ENCODE measurements around the gene HMG20B.
A peak's percentile ranks its signal among the peaks of the same experiment; 100 is the strongest.

The HMG20B gene

DNA sequence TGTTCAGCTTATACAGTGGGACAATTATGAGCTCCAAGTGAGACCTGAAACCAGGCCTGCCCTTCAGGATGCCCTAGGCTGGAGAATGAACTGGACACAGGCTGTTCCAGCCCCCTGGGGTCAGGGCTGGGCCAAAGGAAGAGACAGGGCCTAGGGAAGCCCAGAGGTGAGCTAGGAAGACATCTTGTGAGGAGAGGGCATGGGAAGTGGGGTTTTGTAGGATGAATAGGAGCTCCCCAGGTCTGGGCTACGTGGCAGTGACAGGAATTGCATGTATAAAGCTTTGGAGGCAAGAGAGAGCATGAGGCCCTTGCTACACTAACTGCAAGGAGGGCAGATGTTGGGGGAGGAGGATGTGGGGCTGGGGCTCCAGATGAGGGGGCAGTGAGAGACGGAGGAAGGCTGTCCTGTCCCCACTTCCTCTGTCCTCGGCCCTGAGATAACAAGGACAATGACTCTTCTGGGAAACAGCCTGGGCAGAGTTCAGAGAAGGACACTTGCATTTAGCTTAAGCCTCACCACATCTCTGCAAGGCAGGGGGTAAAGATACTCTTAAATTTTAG is 35.4 kb downstream of the HMG20B start:
- no peak for DNase-seq

DNA sequence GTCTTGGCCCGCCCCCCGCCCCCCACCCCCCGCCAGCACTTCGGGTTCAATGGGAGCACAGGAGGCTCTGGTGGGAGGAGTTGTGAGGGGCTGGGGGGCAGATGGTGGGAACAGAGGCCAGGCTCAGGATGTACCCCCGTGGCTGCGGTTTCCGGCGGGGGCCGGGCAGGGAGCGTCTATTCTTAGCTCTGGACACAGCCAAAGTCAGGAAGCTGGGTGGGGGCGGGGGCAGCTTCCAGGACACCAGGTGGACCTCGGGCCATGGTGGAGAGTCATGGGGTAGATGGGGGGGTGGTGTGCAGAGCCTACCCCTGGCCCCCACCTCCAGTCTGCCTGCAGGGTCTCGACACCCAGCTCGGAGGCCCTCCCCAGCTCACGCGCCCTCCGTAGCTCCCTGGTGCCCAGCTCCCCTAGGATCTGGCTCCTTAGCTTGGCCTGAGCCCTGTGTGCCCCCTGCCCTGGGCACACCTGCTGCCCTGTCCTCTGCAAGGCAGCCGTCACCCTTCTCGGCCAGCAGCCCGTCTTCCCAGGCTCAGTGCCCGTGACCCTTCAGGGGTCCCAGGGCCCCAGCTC is 36.1 kb downstream of the HMG20B start:
- DNase-seq = peak; percentile 66

DNA sequence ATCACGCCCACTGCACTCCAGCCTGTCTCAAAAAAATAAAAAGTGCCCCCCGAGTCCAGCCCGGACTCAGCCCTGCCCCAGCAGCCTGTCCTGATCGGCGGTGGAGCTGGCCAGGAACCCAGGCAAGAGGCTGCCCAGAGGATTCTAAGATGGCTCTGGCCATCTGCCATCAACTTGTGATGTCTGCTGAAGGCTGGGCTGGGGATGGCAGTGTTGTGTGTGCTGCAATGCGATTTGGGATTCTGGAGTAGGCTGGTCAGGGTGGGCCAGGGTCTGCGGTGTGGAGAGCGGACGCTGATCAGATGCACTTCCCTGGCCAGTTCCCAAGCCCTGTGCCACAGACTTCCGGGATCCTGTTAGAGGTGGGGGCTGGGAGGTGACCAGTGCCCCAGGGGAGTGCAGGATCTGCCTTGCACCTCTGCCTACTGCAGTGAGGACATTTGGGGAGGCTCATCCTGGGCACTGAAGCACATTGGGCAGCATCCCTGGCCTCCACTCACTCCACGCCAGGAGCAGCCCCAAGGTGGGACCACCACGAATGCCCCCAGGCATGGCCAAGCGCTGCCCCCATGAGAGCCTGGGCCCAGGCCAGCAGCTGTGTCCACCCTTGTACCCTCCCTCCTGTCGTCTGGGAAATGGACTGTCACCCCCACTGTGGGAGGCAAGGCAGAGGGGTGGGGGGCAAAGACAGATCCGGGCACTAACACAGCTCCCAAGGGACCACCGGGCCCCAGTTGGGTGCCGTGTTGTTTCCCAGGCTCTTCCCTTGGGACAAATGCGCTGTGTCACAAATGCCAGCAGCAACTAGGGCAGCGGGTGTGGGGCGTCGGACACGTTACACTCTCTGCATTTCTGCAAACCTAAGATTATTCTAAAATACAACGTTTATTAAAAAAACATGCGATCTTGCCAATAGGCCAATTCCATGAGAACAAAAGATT is 37.3 kb downstream of the HMG20B start:
- no peak for DNase-seq

DNA sequence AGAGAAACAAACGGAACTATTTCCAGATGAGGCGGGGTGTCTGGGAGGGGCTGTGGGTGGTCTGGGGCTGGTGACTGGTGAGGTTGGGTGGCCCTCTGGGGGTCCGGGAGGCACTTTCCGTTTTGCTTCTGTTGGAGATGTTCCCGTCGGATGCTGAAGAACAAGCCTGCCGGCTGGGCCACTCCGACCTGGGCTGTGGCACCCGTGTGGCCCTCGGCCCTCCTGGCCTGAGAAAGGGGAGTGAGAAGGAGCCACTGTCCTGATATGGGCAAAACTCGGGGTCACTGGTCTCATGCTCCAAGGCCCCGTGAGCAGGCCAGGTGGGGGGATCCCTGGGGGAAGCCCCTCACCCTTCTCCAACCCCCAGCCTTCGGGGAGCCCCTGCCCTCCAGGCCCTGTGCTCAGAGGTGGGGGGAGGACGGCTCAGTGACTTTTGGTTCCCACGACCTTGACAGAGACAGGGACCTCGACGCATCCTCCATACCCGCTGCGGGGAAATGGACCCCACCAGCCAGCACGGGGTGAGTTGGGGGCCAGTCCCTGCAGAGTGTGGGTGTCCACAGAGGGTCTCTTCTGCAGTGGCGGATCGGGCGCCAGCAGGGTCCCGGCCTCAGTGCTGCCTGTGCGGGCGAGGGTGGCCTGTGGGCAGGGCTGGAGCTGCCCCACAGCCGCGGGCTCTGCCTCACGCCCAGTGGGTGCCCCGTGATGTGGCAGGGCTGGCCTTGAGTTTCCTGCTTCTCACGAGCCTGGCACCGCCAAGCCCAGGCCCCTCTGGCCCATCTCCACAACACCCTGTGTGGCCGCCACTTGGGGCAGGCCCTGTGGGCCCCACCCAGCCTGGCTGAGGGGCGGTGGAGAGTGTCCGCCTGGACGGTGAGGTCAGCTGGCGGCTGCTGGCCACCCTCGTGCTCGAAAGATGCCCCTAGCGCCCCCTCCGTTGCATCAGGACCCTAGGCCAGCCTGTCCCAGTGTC is 38.3 kb downstream of the HMG20B start:
- DNase-seq = no peak

DNA sequence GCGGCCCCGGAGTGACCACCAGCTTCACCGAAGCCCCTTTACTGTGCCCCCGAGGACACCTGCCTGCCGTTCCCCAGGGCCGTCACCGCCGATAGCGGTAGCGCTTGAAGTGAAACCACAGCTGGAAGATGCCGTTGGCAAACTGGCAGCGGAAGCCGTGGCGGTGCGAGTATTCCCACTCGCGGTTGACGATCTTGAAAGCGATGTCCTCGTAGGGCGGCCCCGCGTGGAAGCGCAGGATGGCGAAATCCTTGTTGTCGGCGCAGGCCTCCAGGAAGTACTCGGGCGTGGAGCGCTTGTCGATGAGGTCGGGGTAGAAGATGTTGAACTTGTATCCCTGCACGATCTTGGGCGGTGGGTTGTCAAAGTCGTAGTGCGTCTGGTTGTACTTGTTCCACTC is 39.1 kb downstream of the HMG20B start:
- no peak for DNase-seq

DNA sequence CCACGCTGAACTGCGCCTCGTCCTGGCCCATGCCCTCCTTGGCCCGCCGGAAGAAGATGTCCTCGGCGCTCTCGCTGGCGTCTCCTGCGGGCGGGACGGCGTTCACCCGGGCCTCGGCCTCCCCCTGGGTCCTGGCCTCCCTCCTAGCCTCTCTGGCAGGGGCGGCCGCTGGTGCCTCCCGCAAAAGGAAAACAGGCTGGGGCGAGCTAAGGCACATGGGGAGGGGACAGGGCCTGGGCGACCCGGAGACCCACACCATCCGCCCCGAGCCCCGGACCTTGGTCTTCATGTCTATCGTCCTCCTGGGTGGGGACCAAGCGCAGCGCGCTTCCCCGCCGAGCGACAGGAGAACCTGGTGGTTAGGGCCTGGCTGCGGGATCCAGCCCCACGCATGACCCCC is 39.6 kb downstream of the HMG20B start:
- DNase-seq = no peak

DNA sequence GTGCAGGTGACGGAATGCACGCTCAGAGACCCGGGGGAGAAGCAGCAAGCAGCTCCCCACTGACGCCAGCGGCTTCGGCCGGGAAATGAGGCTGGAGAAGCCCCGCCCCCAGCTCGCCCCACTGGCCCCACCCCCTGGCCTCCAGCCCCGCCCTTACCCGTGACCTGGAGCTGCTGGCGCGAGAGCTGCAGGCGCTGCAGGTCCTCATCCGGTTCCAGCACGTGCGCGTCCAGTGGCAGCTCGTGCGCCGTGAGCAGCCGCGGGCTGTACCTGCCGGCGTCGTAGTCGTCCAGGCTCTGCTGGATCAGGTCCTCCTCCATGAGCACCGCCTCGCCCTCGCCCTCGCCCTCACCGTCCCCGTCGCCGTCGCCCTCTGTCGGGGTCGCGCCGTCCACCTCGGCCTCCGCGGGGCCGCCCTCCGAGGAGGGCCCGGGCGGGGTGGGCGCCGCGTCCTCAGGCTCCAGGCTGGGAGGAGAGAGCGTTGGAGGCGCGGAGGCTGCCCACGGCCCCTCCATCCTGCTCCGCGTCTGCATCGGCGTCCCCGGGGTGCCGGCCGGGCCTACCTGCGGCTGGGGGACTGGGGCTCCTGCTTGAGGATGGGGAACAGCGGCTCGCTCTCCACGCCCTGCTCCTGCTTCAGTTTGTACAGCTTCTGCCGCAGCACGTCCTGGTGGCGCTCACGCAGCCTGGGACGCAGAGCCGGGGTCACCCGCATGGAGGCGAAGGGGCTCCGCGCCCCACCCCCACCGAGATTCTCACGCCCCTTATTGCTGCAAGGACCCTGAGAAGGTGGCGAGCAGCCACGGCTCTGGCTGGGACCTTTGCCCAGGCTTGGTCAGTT is 40.4 kb downstream of the HMG20B start:
- DNase-seq = no peak

DNA sequence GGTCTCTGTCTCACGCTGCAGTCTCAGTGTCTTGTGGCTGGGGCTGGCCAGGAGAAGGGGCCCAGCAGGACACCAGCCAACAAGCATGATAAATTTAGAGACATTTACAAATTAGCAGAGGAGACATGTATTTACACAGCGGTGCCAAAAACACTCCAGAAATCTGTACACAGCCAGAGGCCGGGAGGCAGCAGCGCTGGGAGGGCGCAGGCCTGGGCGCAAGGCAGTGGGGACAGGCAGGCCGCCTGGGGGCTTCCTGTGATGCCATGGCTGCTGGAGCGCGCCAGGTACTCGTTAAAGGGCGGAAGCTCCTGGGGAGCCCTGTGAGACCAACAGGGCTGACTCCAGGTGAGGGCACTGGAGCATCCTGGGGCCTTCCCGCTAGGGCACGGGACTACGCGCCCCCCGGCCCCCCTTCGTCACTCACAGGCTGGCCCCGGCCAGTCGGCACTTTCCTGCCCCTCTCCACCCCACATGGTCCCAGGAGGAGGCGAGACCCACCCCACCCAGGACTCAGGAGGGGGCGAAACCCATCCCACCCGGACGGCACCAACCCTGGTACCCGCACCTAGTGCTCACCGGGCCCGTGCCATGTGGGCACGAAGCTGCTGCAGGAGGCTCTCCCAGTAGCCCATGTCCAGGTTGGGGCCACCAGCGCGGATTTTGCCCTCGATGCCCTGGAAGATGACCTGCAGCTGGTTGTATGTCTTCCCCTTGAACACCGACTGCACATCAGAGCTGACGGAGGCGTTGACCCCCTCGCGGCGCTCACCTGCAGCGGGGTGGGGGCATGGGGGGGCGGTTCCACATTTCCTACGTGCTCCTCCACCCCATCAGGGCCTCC is 41.3 kb downstream of the HMG20B start:
- DNase-seq = no peak

DNA sequence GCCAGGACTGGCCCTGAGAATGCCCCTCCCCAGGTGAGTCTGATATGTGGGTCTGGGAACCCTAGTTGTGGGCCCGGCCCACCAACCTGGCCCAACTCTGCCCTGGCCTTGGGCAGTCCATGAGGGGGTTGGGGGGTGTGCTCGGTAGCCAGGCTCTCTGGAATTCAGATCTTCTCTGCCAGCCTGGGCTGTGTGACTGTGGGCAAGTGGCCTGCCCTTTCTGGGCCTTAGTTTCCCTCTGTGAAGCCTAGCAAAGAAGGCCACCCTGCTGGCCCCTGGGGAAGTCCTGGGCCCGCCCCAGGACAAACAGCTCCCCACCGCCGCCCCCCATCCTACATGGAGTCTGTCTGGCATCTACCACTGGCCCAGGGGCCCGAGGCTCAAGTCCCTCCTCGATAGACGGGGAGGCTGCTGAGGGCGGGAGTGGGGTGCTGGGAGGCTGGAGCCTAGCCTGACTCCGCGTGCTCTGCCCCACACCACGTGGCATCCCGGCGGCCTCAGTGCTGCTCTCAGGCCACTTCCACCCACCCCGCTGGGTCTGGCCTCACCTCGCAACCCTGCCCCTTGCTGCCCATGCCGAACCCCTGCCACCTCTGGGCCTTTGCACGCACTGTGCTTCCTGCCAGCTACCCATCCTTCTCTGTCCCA is 42.2 kb downstream of the HMG20B start:
- no peak for DNase-seq

DNA sequence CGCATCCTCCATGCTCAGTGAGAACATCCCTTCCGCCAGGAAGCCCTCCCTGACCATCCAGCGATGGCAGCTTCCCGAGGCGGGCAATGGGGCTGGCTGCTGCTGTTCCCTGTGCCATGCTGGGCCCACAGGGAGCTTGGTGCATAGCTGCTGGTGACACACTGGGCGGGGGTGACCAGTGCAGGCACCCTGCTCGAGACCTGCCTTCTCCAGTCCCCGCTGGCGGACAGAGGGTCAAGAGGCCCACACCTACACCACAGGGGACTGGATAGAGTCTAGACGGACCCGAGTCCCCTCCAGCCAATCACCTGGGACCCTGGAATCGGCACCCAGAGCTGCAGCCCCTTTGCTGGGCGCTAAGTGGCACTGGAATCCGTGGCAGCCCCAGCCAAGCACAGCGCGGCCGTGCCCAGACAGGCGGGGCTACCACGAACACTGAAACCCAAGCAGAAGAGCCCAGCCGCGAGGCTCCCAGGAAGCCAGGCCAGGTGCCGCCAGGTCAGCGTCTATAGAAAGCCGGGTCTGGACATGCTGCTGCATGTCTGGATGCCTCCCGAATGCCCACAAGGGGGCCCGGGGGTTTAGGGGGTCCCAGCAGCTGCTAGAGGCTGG is 42.9 kb downstream of the HMG20B start:
- no peak for DNase-seq

DNA sequence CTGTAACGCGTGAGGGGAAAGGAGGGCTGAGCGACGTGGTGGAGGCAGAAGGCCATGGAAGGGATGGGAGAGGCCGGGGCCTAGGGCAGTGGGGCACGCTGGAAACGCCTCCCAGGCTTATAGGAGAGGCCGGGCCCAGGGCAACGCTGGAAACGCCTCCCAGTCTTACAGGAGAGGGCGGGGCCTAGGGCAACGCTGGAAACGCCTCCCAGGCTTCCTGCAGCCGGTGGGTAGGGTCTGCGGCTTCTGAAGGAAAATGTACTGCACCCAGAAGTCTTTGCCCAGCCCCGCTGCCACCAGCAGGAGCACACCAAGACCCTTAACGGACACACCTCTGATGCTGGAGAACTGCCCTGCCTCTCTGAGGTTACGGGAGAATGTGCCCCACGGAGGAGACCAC is 44.7 kb downstream of the HMG20B start:
- DNase-seq = no peak

DNA sequence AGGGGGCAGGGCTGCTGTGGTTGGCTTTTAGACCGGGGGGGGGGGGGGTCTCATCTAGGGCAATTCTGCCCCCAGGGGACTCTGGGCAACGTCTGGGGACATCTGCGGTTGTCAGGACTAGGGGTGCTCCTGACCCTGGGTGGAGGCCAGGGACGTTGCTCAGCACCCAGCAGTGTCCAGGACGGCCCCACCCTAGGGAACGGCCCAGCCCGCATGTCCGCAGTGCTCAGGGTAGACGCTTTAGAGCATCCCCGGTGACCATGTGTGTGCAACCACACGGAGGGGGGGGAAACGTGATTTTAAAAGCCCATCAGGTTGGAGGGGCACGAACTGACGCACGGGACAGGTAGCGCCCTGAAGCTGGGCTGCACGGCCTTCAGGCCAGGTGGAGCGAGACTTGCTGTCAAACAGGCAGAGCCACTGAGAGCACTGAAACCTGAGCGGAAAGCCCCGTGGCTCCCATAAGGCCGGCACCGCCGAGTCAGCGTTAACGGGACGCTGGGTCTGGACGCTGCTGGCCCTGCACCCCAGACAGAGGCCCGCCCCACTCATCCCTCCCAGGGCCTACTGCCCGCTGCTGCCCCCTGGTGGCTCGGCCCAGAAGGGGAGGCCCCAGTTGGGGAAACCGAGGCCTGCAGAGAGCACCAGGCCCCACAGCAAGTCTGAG is 45.5 kb downstream of the HMG20B start:
- peak; percentile 70 for DNase-seq

DNA sequence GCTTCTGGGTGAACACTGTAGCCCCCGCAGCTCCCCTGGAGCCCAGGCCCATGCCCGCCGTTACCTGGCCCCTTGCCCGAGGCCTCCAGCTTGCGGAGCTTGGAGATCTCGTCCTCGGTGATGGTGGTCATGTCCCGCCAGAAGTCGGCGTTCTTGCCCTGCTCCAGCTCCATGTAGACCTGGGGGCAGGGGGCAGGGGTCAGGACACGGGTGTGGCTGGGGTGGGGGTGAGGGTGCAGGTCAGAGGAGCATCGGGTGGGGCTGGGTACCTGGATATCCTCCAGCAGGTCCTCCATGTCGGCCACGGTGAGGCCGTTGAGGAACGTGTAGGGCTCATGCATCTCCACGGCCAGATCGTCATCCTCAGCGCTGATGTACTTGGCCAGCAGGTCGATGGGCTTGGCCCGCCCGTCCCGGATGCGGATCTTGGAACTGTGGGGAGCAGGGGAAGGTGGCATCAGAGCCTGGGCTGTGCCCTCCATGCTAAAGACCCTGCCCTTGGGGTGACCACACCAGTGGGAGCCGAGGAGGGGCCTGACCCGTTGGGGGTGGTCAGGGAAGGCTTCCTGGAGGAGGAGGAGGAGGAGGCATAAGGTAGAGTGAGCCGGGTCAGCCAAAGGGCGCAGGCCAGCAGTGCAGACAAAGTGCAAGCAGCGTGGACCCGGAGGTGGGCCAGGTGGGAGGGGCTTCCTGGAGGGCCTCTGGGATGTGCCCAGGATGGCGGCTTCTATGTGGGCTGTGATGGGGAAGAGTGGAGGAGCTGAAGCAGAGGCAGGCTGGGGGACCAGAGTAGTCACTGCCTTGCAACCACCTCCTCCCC is 46.3 kb downstream of the HMG20B start:
- DNase-seq = no peak

DNA sequence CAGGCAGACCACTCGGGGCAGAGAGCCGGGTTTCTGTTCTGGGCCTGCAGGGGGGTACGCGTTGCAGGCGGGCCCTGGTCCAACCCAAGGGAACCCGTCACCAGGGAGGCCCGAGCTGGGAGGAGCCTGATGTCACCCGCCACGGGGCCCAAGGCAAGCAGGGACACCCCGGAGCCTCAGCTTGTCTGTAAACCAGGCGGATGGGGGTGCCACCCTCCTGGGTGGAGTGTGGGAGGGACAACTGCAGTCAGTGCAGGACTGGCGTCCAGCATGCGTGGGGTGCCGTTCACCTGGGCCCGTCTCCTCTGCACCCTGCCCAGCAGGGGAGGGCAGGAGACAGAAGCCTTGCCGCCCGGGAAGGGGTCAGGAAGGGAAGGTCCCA is 46.9 kb downstream of the HMG20B start:
- no peak for DNase-seq

DNA sequence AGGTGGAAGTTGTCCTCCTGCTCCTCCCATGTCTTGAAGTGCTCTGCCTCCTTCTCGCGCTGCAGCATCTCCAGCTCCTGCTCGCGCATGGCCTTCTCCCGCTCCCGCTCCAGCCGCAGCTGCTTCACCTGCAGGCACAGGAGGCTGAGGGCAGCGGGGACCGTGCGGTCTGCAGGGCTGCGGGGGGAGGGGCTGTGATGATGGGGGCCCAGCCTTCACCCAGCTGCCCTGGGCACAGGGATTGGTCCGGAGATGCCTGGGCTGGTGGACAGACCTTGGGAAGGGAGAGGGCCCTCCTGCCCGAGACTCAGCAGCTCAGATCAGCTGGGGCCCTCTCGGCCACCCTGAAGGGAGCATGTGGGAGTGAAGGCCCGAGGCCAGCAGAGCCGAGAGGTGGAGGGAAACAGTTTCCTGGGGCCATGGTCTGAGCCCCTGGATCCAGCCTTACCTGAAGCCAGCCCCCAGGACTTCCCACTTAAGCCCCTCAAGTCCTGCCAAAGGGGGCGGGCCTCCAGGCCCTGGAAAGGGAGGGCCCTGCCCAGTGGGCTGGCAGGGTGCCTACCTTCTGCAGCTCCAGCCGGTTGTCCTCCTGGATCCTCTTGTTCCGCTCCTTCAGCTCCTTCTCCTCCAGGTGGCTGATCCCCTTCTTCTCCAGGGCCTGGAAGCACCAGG is 47.5 kb downstream of the HMG20B start:
- no peak for DNase-seq

DNA sequence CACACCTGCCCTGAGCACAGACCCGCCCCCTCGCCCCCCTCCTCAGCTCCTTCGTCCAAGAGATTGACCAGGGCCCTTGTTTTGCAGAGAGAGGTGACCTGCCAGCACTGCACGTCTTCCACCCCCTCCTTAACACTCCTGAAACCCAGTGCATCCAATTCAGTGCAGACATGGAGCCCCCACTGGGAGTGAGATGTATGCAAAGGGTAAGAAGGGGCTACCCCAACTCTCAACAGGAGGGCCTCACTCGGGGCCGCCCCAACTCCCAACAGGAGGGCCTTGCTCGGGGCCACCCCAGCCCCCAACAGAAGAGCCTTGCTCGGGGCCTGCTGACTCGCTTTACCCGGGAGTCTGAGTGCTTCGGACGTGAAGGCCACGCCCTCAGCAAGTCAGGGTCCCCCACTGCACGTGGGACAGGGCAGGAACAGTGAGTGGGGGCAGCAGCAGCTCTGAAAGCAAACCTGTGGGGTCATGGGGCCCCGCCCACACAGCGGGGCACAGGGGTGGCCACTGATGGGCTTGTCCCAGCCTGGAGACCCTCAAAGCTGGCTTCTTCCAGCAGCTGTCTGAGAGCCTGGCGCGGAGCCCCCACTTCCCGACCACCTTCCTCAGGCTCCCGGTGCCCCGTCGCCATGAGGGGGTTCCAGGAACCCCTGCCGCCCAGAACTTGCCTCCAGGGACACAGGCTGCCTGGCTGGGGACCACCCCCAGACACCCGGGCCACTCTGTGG is 48.2 kb downstream of the HMG20B start:
- DNase-seq = no peak

DNA sequence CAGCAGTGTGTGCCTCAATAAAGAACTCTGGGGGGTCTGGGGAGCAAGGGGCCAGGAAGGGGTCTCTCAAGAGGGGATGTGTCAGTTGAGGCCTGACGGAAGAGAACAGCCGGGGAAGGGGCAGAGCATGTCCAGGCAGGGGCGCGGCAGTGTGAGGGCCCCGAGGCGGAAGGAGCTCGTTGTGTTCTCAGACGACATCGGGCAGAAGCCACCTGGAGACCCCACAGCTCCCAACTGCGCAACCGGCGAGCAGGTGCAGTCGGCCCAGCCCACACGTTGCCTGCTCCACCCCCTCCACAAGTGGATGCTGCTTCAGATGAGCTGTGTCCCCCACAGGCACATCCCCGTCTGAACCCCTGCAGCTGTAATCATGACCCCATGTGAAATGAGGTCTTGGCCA is 48.9 kb downstream of the HMG20B start:
- no peak for DNase-seq

All from femur (tissue), 1 donor.